Measurements from ENCODE around the gene CNR2. TPM values are rescaled to one million over a fixed set of nuclear protein-coding genes. Genes with fewer than 3 reads are reported as not detected.

CNR2 gene
- polyA plus RNA-seq, 3 donors, result 0.03 to 0.12 (median 0.11) TPM

- Mint-ChIP-seq H3K36me3 (peaks cover 11 to 14% of the 10 kb centered on the region in 2 donors), H3K9me3 (peaks cover 0 to 9% (median 2%) of the 10 kb centered on the region in 7 donors), H3K27me3 (ENCODE audit: low read depth in 3 of 3) (peaks cover 0 to 13% (median 2%) of the 10 kb centered on the region in 3 donors), H3K4me1 (peaks cover 56% of the 10 kb centered on the region), H3K27ac (peak overlapping the region; percentile 83 to 91 (median 88)), H3K4me3 (peak overlapping the region; percentile 84 to 93)
- H3K27ac ChIP-seq (ENCODE audit: low read depth in 1 of 2, low read length in 2 of 2), result peak overlapping the region; percentile 69 to 84
- peaks cover 11 to 16% of the 10 kb centered on the region in 2 donors for H3K36me3 ChIP-seq (replicated peaks in 1 of 2; ENCODE audit: control insufficient read depth in 1 of 2, insufficient read depth in 2 of 2, low read length in 2 of 2)
- no peaks in the 10 kb centered on the region for H4K20me1 ChIP-seq (ENCODE audit: insufficient read depth, low read length)
- WGBS (ENCODE audit: insufficient coverage), result 44% methylated on average over 7 of the region's 10 CpGs
- DNase-seq, result peak; percentile 62 to 92 (median 74)
- H3K79me2 ChIP-seq (ENCODE audit: insufficient read depth, low read length), result peaks cover 7% of the 10 kb centered on the region
- no peaks in the 10 kb centered on the region for H3K27me3 ChIP-seq (ENCODE audit: control insufficient read depth in 2 of 2, insufficient read depth in 2 of 2, low read length in 2 of 2)
- H3K4me1 ChIP-seq (ENCODE audit: control insufficient read depth in 1 of 2, insufficient read depth in 2 of 2, low read length in 2 of 2), result peaks cover 51 to 56% of the 10 kb centered on the region in 2 donors
- TF ChIP-seq CTCF (IDR thresholded peaks at IDR 0.05), result no peak
- peak overlapping the region; percentile 73 for H3K4me2 ChIP-seq (replicated peaks; ENCODE audit: extremely low read depth, low read length, poor library complexity, severe bottlenecking)
- H3K9me3 ChIP-seq (replicated peaks in 1 of 2; ENCODE audit: control insufficient read depth in 1 of 2, insufficient read depth in 1 of 2, low read length in 2 of 2), result no peaks in the 10 kb centered on the region
- H3K4me3 ChIP-seq (replicated peaks in 1 of 3; ENCODE audit: low read depth in 2 of 3, low read length in 3 of 3), result peak overlapping the region; percentile 54 to 82 (median 70)
- H2AFZ ChIP-seq (ENCODE audit: insufficient read depth, low read depth, low read length, poor library complexity, severe bottlenecking), result no peak overlapping the region
- intact Hi-C loops (cut with micrococcal nuclease), result loop anchor here (2.0 to 5.0 kb wide), 4 partner anchors 48 to 82 kb away; no protein-coding TSS in a partner anchor
- H3K9ac ChIP-seq (ENCODE audit: insufficient read depth, low read length, poor library complexity, severe bottlenecking), result no peak overlapping the region
Observed at GRCh38 chr1:23869051-23869450, 44.1 kb downstream of the CNR2 start.

GRCh38 chr1:23868557-23869016 is 44.6 kb downstream of the CNR2 start:
- 35% methylated on average over 20 of the region's 20 CpGs for WGBS (ENCODE audit: insufficient coverage)
- peaks cover 51 to 56% of the 10 kb centered on the region in 2 donors for H3K4me1 ChIP-seq (ENCODE audit: control insufficient read depth in 1 of 2, insufficient read depth in 2 of 2, low read length in 2 of 2)

More at GRCh38 chr1:23868557-23869016, 44.6 kb downstream of the CNR2 start:
- Histone ChIP-seq H3K9me3 (replicated peaks in 1 of 2; ENCODE audit: control insufficient read depth in 1 of 2, insufficient read depth in 1 of 2, low read length in 2 of 2) (no peaks in the 10 kb centered on the region), H3K79me2 (ENCODE audit: insufficient read depth, low read length) (peaks cover 7% of the 10 kb centered on the region), H3K27me3 (ENCODE audit: control insufficient read depth in 2 of 2, insufficient read depth in 2 of 2, low read length in 2 of 2) (no peaks in the 10 kb centered on the region), H2AFZ (ENCODE audit: insufficient read depth, low read depth, low read length, poor library complexity, severe bottlenecking) (peak overlapping the region; percentile 88), H3K27ac (ENCODE audit: low read depth in 1 of 2, low read length in 2 of 2) (peak overlapping the region; percentile 69 to 84), H3K4me2 (replicated peaks; ENCODE audit: extremely low read depth, low read length, poor library complexity, severe bottlenecking) (peak overlapping the region; percentile 73), H3K4me3 (replicated peaks in 1 of 3; ENCODE audit: low read depth in 2 of 3, low read length in 3 of 3) (peak overlapping the region; percentile 54 to 82 (median 70)), H4K20me1 (ENCODE audit: insufficient read depth, low read length) (no peaks in the 10 kb centered on the region), H3K36me3 (replicated peaks in 1 of 2; ENCODE audit: control insufficient read depth in 1 of 2, insufficient read depth in 2 of 2, low read length in 2 of 2) (peaks cover 11 to 20% of the 10 kb centered on the region in 2 donors), H3K9ac (ENCODE audit: insufficient read depth, low read length, poor library complexity, severe bottlenecking) (peak overlapping the region; percentile 77)
- H3K9me3 Mint-ChIP-seq, result peaks cover 0 to 9% (median 2%) of the 10 kb centered on the region in 7 donors
- H3K27ac Mint-ChIP-seq, result peak overlapping the region; percentile 79 to 91 (median 84)
- peaks cover 14 to 19% of the 10 kb centered on the region in 2 donors for H3K36me3 Mint-ChIP-seq
- intact Hi-C loops (cut with micrococcal nuclease), result loop anchor here (2.0 to 5.0 kb wide), 4 partner anchors 48 to 81 kb away; no protein-coding TSS in a partner anchor
- H3K4me1 Mint-ChIP-seq, result peaks cover 56% of the 10 kb centered on the region
- peak overlapping the region; percentile 84 to 93 for H3K4me3 Mint-ChIP-seq
- peaks cover 0 to 13% (median 2%) of the 10 kb centered on the region in 3 donors for H3K27me3 Mint-ChIP-seq (ENCODE audit: low read depth in 3 of 3)
- no peak for DNase-seq
- peak; percentile 72 for TF ChIP-seq CTCF (IDR thresholded peaks at IDR 0.05)
